HG03139 (cell line): Measurements from ENCODE around the gene UBE2E2.
A peak's percentile ranks its signal among the peaks of the same experiment; 100 is the strongest.

Experiments used
- ATAC-seq: cut with Tn5 transposase; IDR thresholded peaks from one replicate; pipeline ENCODE4 v1.9.1; 2021; ENCODE audit not compliant: unreplicated experiment

UBE2E2 gene

GRCh38 chr3:23239211-23240068 is 36.3 kb downstream of the UBE2E2 start:
- ATAC-seq = no peak

GRCh38 chr3:23240171-23240785 is 37.2 kb downstream of the UBE2E2 start:
- no peak for ATAC-seq

- ATAC-seq = no peak
Measured at GRCh38 chr3:23241256-23241655, 38.1 kb downstream of the UBE2E2 start.

GRCh38 chr3:23242106-23242505 is 39.0 kb downstream of the UBE2E2 start:
- ATAC-seq = no peak

GRCh38 chr3:23244324-23245041 is 41.4 kb downstream of the UBE2E2 start:
- ATAC-seq = no peak

GRCh38 chr3:23246651-23247050 is 43.5 kb downstream of the UBE2E2 start:
- ATAC-seq = no peak

GRCh38 chr3:23248594-23249131 is 45.5 kb downstream of the UBE2E2 start:
- no peak for ATAC-seq

- ATAC-seq = no peak
Measured at GRCh38 chr3:23249961-23250360, 46.8 kb downstream of the UBE2E2 start.

GRCh38 chr3:23252122-23252521 is 49.0 kb downstream of the UBE2E2 start:
- no peak for ATAC-seq

GRCh38 chr3:23253214-23253613 is 50.1 kb downstream of the UBE2E2 start:
- peak; percentile 62 for ATAC-seq

- ATAC-seq = no peak
Measured at GRCh38 chr3:23254282-23254681, 51.2 kb downstream of the UBE2E2 start.

GRCh38 chr3:23254835-23255234 is 51.7 kb downstream of the UBE2E2 start:
- no peak for ATAC-seq

GRCh38 chr3:23256741-23257435 is 53.8 kb downstream of the UBE2E2 start:
- no peak for ATAC-seq

GRCh38 chr3:23258110-23258509 is 55.0 kb downstream of the UBE2E2 start:
- no peak for ATAC-seq

- ATAC-seq = no peak
Measured at GRCh38 chr3:23259515-23259914, 56.4 kb downstream of the UBE2E2 start.

GRCh38 chr3:23262766-23263165 is 59.6 kb downstream of the UBE2E2 start:
- no peak for ATAC-seq

- ATAC-seq = no peak
Measured at GRCh38 chr3:23263796-23264195, 60.7 kb downstream of the UBE2E2 start.

GRCh38 chr3:23264413-23264812 is 61.3 kb downstream of the UBE2E2 start:
- no peak for ATAC-seq

- no peak for ATAC-seq
Measured at GRCh38 chr3:23270423-23270822, 67.3 kb downstream of the UBE2E2 start.

GRCh38 chr3:23271876-23272741 is 69.0 kb downstream of the UBE2E2 start:
- no peak for ATAC-seq
